ENCODE measurements around the gene IPCEF1. TPM values are rescaled to one million over a fixed set of nuclear protein-coding genes. Genes with fewer than 3 reads are reported as not detected.

IPCEF1 gene
- total RNA-seq, 4 donors from 2014 or later: 0.63 to 5.3 (median 1.9) TPM

GRCh38 chr6:154125421-154125820, 231.2 kb downstream of the IPCEF1 start:
- Histone ChIP-seq H3K9me3 (no peaks in the 10 kb centered on the region), H3K4me3 (no peak overlapping the region), H3K36me3 (no peaks in the 10 kb centered on the region), H3K27me3 (no peaks in the 10 kb centered on the region), H3K27ac (no peak overlapping the region), H3K4me1 (no peaks in the 10 kb centered on the region)
- DNase-seq (ENCODE audit: low spot score in 2 of 2): no peak
- TF ChIP-seq CTCF (IDR thresholded peaks at IDR 0.05) (no peak), POLR2A (IDR thresholded peaks at IDR 0.05) (no peak)
- WGBS, 2 donors: 92 to 98% methylated on average over 2 of the region's 2 CpGs

DNA sequence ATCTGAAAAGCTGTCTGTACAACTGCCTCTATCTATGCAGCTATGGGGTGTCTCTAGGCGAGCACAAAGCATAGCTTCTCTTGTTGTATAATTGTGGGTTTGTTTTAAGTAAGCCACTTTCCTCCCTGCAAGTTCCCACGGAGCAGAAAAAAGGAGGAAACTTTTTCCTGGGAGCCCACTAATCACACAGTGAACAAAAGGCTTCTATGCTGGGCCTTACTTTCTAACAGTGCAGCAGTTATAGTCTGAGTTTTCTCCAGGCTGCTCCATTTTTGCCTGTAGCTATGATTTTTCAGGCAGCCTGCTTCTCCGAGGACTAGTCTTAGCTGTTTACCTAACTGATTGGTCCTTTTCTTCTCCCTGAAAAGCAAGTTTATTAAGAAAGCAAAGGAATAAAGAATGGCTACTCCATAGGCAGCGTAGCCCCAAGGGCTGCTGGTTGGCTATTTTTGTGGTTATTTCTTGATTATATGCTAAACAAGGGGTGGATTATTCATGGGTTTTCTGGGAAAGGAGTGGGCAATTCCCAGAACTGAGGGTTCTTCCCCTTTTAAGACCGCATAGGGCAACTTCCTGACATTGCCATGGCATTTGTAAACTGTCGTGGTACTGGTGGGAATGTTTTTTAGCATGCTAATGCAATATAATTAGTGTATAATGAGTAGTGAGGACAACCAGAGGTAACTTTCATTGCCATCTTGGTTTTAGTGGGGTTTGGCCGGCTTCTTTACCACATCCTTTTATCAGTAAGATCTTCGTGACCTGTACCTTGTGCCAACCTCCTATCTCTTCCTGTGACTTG, 233.2 kb downstream of the IPCEF1 start:
- Histone ChIP-seq H3K36me3 (no peaks in the 10 kb centered on the region), H3K4me3 (peak overlapping the region in 1 of 4 donors; percentile 19), H3K27ac (peak overlapping the region in 3 of 4 donors; percentile 7 to 59 (median 35)), H3K27me3 (no peaks in the 10 kb centered on the region), H3K9me3 (no peaks in the 10 kb centered on the region), H3K4me1 (no peaks in the 10 kb centered on the region)
- TF ChIP-seq POLR2A (IDR thresholded peaks at IDR 0.05) (no peak), EP300 (IDR thresholded peaks at IDR 0.05) (peak in 1 of 2 donors; percentile 18)
- 32 to 45% methylated on average over 8 of the region's 8 CpGs for WGBS, 2 donors
- no peak for DNase-seq (ENCODE audit: low spot score in 2 of 2)

GRCh38 chr6:154122195-154122925, 234.2 kb downstream of the IPCEF1 start:
- DNase-seq (ENCODE audit: low spot score in 2 of 2): no peak
- no peaks in the 10 kb centered on the region for H3K27me3 ChIP-seq
- no peak overlapping the region for H3K27ac ChIP-seq
- H3K4me3 ChIP-seq: peak overlapping the region in 1 of 4 donors; percentile 19
- no peaks in the 10 kb centered on the region for H3K9me3 ChIP-seq
- 34 to 45% methylated on average over 2 of the region's 2 CpGs for WGBS, 2 donors
- no peaks in the 10 kb centered on the region for H3K4me1 ChIP-seq
- H3K36me3 ChIP-seq: no peaks in the 10 kb centered on the region
- TF ChIP-seq CTCF (IDR thresholded peaks at IDR 0.05) (no peak), EP300 (IDR thresholded peaks at IDR 0.05) (no peak), POLR2A (IDR thresholded peaks at IDR 0.05) (no peak)

GRCh38 chr6:154117485-154117884, 239.1 kb downstream of the IPCEF1 start:
- Histone ChIP-seq H3K36me3 (no peaks in the 10 kb centered on the region), H3K27me3 (no peaks in the 10 kb centered on the region), H3K9me3 (no peaks in the 10 kb centered on the region), H3K27ac (no peak overlapping the region), H3K4me1 (no peaks in the 10 kb centered on the region), H3K4me3 (no peak overlapping the region)
- TF ChIP-seq POLR2A (IDR thresholded peaks at IDR 0.05) (no peak), CTCF (IDR thresholded peaks at IDR 0.05) (no peak), EP300 (IDR thresholded peaks at IDR 0.05) (no peak)
- no peak for DNase-seq (ENCODE audit: low spot score in 2 of 2)
- 67 to 72% methylated on average over 4 of the region's 4 CpGs for WGBS, 2 donors

GRCh38 chr6:154113392-154113791, 243.2 kb downstream of the IPCEF1 start:
- no peaks in the 10 kb centered on the region for H3K27me3 ChIP-seq
- H3K27ac ChIP-seq: no peak overlapping the region
- no peak for DNase-seq (ENCODE audit: low spot score in 2 of 2)
- H3K9me3 ChIP-seq: no peaks in the 10 kb centered on the region
- no peak for TF ChIP-seq POLR2A (IDR thresholded peaks at IDR 0.05)
- TF ChIP-seq EP300 (IDR thresholded peaks at IDR 0.05): no peak
- TF ChIP-seq CTCF (IDR thresholded peaks at IDR 0.05): no peak
- no peak overlapping the region for H3K4me3 ChIP-seq
- no peaks in the 10 kb centered on the region for H3K4me1 ChIP-seq
- 88 to 94% methylated on average over 3 of the region's 3 CpGs for WGBS, 2 donors
- no peaks in the 10 kb centered on the region for H3K36me3 ChIP-seq

Data from tibial nerve (tissue), 4 donors.